H1 (cell line): ENCODE data around the gene SH3BGRL3. TPM values are rescaled to one million over a fixed set of nuclear protein-coding genes. Genes with fewer than 3 reads are reported as not detected.

Source experiments
- CTCF ChIA-PET: fragments of 300-600 bp; sonication (Branson Sonifier 250); formaldehyde crosslinking; loops from one replicate; lab custom pipeline; 2021; ENCODE audit not compliant: partially characterized antibody; lab: Charles Lee
- POLR2A ChIA-PET: fragments of 300-600 bp; sonication (Branson Sonifier 250); formaldehyde crosslinking; loops from one replicate; lab custom pipeline; 2021; ENCODE audit warnings: inconsistent platforms; ENCODE audit not compliant: partially characterized antibody; lab: Charles Lee
- DNase-seq, 2 experiments: peaks; one replicate each; pipeline versions ENCODE4 v3.0.0 to v3.0.0-alpha.2; 2010 to 2022; ENCODE audit warnings: low spot score in 2 of 2, low read depth in 1 of 2, mixed read lengths in 1 of 2
- FAIRE-seq: peaks from 2 replicates; lab custom pipeline; 2011; peaks lifted over from hg19 to GRCh38; lab: Jason Lieb, UNC
- H2AFZ ChIP-seq: 2 replicates; pipeline ENCODE4 v1.8.1; 2012; ENCODE audit warnings: low read length, inconsistent platforms
- H2AK5ac ChIP-seq: 2 replicates; pipeline ENCODE4 v1.6.1; 2013; ENCODE audit warnings: low read depth, low read length
- H2BK120ac ChIP-seq: replicated peaks from 2 replicates; pipeline ENCODE3; 2013; ENCODE audit warnings: low read depth, low read length, inconsistent platforms
- H2BK12ac ChIP-seq: 2 replicates; pipeline ENCODE4 v1.6.1; 2013; ENCODE audit warnings: low read depth, low read length
- H2BK15ac ChIP-seq: 2 replicates; pipeline ENCODE4 v1.6.1; 2013; ENCODE audit warnings: low read length
- H2BK20ac ChIP-seq: 2 replicates; pipeline ENCODE4 v1.6.1; 2013; ENCODE audit warnings: low read length
- H2BK5ac ChIP-seq: 2 replicates; pipeline ENCODE4 v1.6.1; 2013; ENCODE audit warnings: low read depth, low read length
- H3K14ac ChIP-seq: 2 replicates; pipeline ENCODE4 v1.6.1; 2013; ENCODE audit warnings: inconsistent platforms; ENCODE audit not compliant: insufficient read length
- H3K18ac ChIP-seq: 2 replicates; pipeline ENCODE4 v1.6.1; 2013; ENCODE audit warnings: low read length; ENCODE audit errors: extremely low read depth
- H3K23ac ChIP-seq: 2 replicates; pipeline ENCODE4 v1.6.1; 2013; ENCODE audit warnings: inconsistent platforms; ENCODE audit not compliant: insufficient read length
- H3K23me2 ChIP-seq: 2 replicates; pipeline ENCODE4 v1.6.1; 2013; ENCODE audit warnings: low read depth, low read length
- H3K27ac ChIP-seq: 2 replicates; pipeline ENCODE4 v1.6.1; 2011; ENCODE audit warnings: low read depth, low read length, inconsistent platforms
- H3K27me3 ChIP-seq, 4 experiments: replicated peaks in 1 of 4; 1 replicate in 1 of 4; 2 replicates in 3 of 4; pipeline versions ENCODE4 v1.6.1 to v1.8.1; 2011 to 2013; ENCODE audit warnings: low read length in 3 of 4, mild to moderate bottlenecking in 3 of 4, inconsistent platforms in 2 of 4, mixed read lengths in 2 of 4, moderate library complexity in 1 of 4; ENCODE audit not compliant: control insufficient read depth in 3 of 4, insufficient read depth in 3 of 4; ENCODE audit errors: extremely low read depth in 1 of 4
- H3K36me3 ChIP-seq, 4 experiments: 2 replicates each; pipeline versions ENCODE4 v1.6.1 to v1.8.1; 2011 to 2013; ENCODE audit warnings: mild to moderate bottlenecking in 4 of 4, low read length in 3 of 4, moderate library complexity in 2 of 4, control low read depth in 1 of 4, inconsistent platforms in 1 of 4; ENCODE audit not compliant: insufficient read depth in 4 of 4, control insufficient read depth in 2 of 4
- H3K4ac ChIP-seq: replicated peaks from 2 replicates; pipeline ENCODE3; 2013; ENCODE audit warnings: low read length, low read depth, mixed read lengths, inconsistent platforms; ENCODE audit not compliant: insufficient read length
- H3K4me1 ChIP-seq, 4 experiments: replicated peaks in 1 of 4; 1 replicate in 1 of 4; 2 replicates in 3 of 4; pipeline versions ENCODE4 v1.6.1 to v1.8.1; 2011 to 2013; ENCODE audit warnings: low read length in 3 of 4, inconsistent platforms in 2 of 4, mixed read lengths in 1 of 4; ENCODE audit not compliant: insufficient read depth in 4 of 4, control insufficient read depth in 3 of 4
- H3K4me2 ChIP-seq, 2 experiments: 2 replicates each; pipeline versions ENCODE4 v1.6.1 to v1.8.1; 2011 to 2013; ENCODE audit warnings: low read depth in 2 of 2, low read length in 2 of 2, control low read depth in 1 of 2, inconsistent platforms in 1 of 2, mild to moderate bottlenecking in 1 of 2; ENCODE audit not compliant: insufficient read depth in 1 of 2
- H3K4me3 ChIP-seq, 4 experiments: fragments of 200-600, 300-600 bp in 1 of 4; sonication (generic), shearing (Covaris generic), sonication (Bioruptor Twin) in 1 of 4; 2 replicates each; pipeline versions ENCODE4 v1.5.1 to v1.8.1; 2011 to 2016; ENCODE audit warnings: low read length in 4 of 4, low read depth in 3 of 4, control low read depth in 2 of 4, inconsistent platforms in 2 of 4, mild to moderate bottlenecking in 2 of 4, mixed read lengths in 1 of 4, moderate library complexity in 1 of 4; ENCODE audit not compliant: insufficient read depth in 2 of 4; ENCODE audit errors: extremely low read depth in 1 of 4
- H3K56ac ChIP-seq: replicated peaks from 2 replicates; pipeline ENCODE3; 2013; ENCODE audit warnings: low read depth, mild to moderate bottlenecking, mixed read lengths, low read length, inconsistent platforms; ENCODE audit not compliant: insufficient read length
- H3K79me1 ChIP-seq: 2 replicates; pipeline ENCODE4 v1.6.1; 2013; ENCODE audit warnings: low read depth, low read length, control low read depth
- H3K79me2 ChIP-seq, 2 experiments: 2 replicates each; pipeline versions ENCODE4 v1.6.1 to v1.8.1; 2012 to 2013; ENCODE audit warnings: low read length in 2 of 2, mild to moderate bottlenecking in 2 of 2, inconsistent platforms in 1 of 2; ENCODE audit not compliant: insufficient read depth in 2 of 2, control insufficient read depth in 1 of 2
- H3K9ac ChIP-seq, 4 experiments: replicated peaks in 1 of 4; 1 replicate in 1 of 4; 2 replicates in 3 of 4; pipeline versions ENCODE4 v1.6.1 to v1.8.1; 2011 to 2013; ENCODE audit warnings: low read depth in 3 of 4, low read length in 3 of 4, control low read depth in 2 of 4, mild to moderate bottlenecking in 2 of 4, moderate library complexity in 2 of 4, inconsistent platforms in 1 of 4; ENCODE audit errors: extremely low read depth in 1 of 4
- H3K9me3 ChIP-seq, 2 experiments: 2 replicates each; pipeline versions ENCODE4 v1.6.1 to v1.8.1; 2012 to 2013; ENCODE audit warnings: mild to moderate bottlenecking in 2 of 2, moderate library complexity in 2 of 2, control low read depth in 1 of 2, inconsistent platforms in 1 of 2, low read depth in 1 of 2, low read length in 1 of 2, mixed read lengths in 1 of 2; ENCODE audit not compliant: insufficient read depth in 2 of 2
- H4K20me1 ChIP-seq, 2 experiments: replicated peaks in 1 of 2; 2 replicates each; pipeline versions ENCODE3 to v1.8.1; 2011 to 2013; ENCODE audit warnings: inconsistent platforms in 2 of 2, low read length in 2 of 2, mild to moderate bottlenecking in 1 of 2; ENCODE audit not compliant: insufficient read depth in 2 of 2, control insufficient read depth in 1 of 2
- H4K5ac ChIP-seq: 2 replicates; pipeline ENCODE4 v1.6.1; 2013; ENCODE audit warnings: low read length, low read depth, mixed read lengths, inconsistent platforms; ENCODE audit not compliant: insufficient read length
- H4K8ac ChIP-seq: 2 replicates; pipeline ENCODE4 v1.8.0; 2013; ENCODE audit warnings: mild to moderate bottlenecking, moderate library complexity, low read length, inconsistent platforms; ENCODE audit not compliant: insufficient read depth; ENCODE audit errors: extremely low read depth
- H4K91ac ChIP-seq: replicated peaks from 2 replicates; pipeline ENCODE3; 2013; ENCODE audit warnings: low read length, mixed read lengths, inconsistent platforms; ENCODE audit not compliant: insufficient read length
- ATF2 ChIP-seq: IDR thresholded peaks from 2 replicates; pipeline ENCODE4 v1.6.1; 2012; ENCODE audit warnings: low read length, inconsistent platforms
- CBX8 ChIP-seq: fragments of 300-800, 300-1000 bp; sonication (generic); IDR thresholded peaks from 2 replicates; pipeline ENCODE4 v1.7.1; 2016; ENCODE audit warnings: low read depth, low read length, borderline replicate concordance
- EGR1 ChIP-seq: IDR thresholded peaks from 2 replicates; pipeline ENCODE4 v1.6.1; 2011; ENCODE audit warnings: low read depth, low read length, borderline replicate concordance
- EZH2 ChIP-seq: fragments of 200-600 bp; sonication (generic); IDR thresholded peaks from 2 replicates; pipeline ENCODE4 v1.7.1; 2012; ENCODE audit warnings: low read depth, mild to moderate bottlenecking, moderate library complexity, low read length, inconsistent platforms; ENCODE audit not compliant: severe bottlenecking
- KDM4A ChIP-seq: IDR thresholded peaks from one replicate; pipeline ENCODE4 v1.7.1; 2012; ENCODE audit warnings: low read depth, mild to moderate bottlenecking, moderate library complexity, low read length, inconsistent platforms; ENCODE audit not compliant: severe bottlenecking
- MAFK ChIP-seq: IDR thresholded peaks from 2 replicates; pipeline ENCODE4 v1.6.1; 2012; ENCODE audit warnings: low read depth, mild to moderate bottlenecking, improper control_type of control experiment, low read length
- NANOG ChIP-seq: IDR thresholded peaks from 2 replicates; pipeline ENCODE4 v1.6.1; 2011; ENCODE audit warnings: low read length, low read depth, mild to moderate bottlenecking, inconsistent platforms; ENCODE audit not compliant: insufficient read depth, poor library complexity, severe bottlenecking
- NRF1 ChIP-seq: IDR thresholded peaks from 2 replicates; pipeline ENCODE4 v1.6.1; 2011; ENCODE audit warnings: mild to moderate bottlenecking, low read depth, low read length, improper control_type of control experiment
- POLR2A ChIP-seq, 2 experiments: IDR thresholded peaks; 1 replicate in 1 of 2; 2 replicates in 1 of 2; pipeline ENCODE4 v1.6.1; 2011; ENCODE audit warnings: low read depth in 2 of 2, low read length in 2 of 2, mild to moderate bottlenecking in 2 of 2; ENCODE audit errors: control extremely low read depth in 1 of 2
- POLR2AphosphoS5 ChIP-seq: IDR thresholded peaks from 2 replicates; pipeline ENCODE4 v1.6.1; 2011; ENCODE audit warnings: low read depth, low read length
- RBBP5 ChIP-seq: IDR thresholded peaks from 2 replicates; pipeline ENCODE4 v1.7.1; 2012; ENCODE audit warnings: low read depth, mild to moderate bottlenecking, inconsistent platforms, low read length, moderate library complexity, borderline replicate concordance
- SP1 ChIP-seq: IDR thresholded peaks from 2 replicates; pipeline ENCODE4 v1.6.1; 2011; ENCODE audit warnings: low read depth, low read length
- YY1 ChIP-seq: IDR thresholded peaks from 2 replicates; pipeline ENCODE4 v1.6.1; 2011; ENCODE audit warnings: low read depth, mild to moderate bottlenecking, low read length
- WGBS, 2 experiments: shearing (Covaris generic) in 1 of 2; methylation state at CpG; one replicate each; pipeline versions ENCODE4 v1.1.6 to v1.1.7; 2013 to 2015; ENCODE audit warnings: low lambda C conversion rate in 2 of 2, mixed read lengths in 2 of 2, inconsistent platforms in 1 of 2, low coverage in 1 of 2, missing lambda C conversion rate in 1 of 2; ENCODE audit not compliant: insufficient replicate concordance in 2 of 2, insufficient coverage in 1 of 2, insufficient read length in 1 of 2; ENCODE audit errors: extremely low coverage in 1 of 2, missing lambda C conversion rate in 1 of 2; 5-methylcytosine and 5-hydroxymethylcytosine counted together
- polyA plus RNA-seq, 7 experiments: library from polyadenylated mRNA; depleted of rRNA in 3 of 7; stranded (reverse) in 5 of 7; unstranded in 2 of 7; fragments of >200 nt in 5 of 7; fragments of 200-250 nt in 2 of 7; gene quantifications; 1 replicate in 5 of 7; 2 replicates in 1 of 7; 4 replicates in 1 of 7; pipeline versions ENCODE4 v1.2.1 to v1.2.3, GENCODE V29; 2011 to 2013; ENCODE audit warnings: missing spikeins in 2 of 7, mixed read lengths in 2 of 7
- total RNA-seq: library from RNA; stranded (reverse); fragmentation: NEBNext Ultra II Directional; extraction: Animal tissue kit (Norgen Biotek cat#: 25700); gene quantifications from 2 replicates; pipeline ENCODE4 v1.2.1, GENCODE V29; 2021

Gene SH3BGRL3
- total and polyA plus RNA-seq, 2 of the 8 experiments (the other 6 are each of a cell fraction or from before 2014, with no cell fraction given): 77.8 to 107 TPM

- Histone ChIP-seq H2BK20ac (no peak overlapping the region), H3K36me3 (peaks cover 2 to 12% (median 10%) of the 10 kb centered on the region in 4 experiments; a peak in 6 of 8 replicates), H2AK5ac (no peak overlapping the region), H3K4ac (no peak overlapping the region), H3K23me2 (no peaks in the 10 kb centered on the region), H3K27me3 (no peaks in the 10 kb centered on the region), H3K79me1 (no peaks in the 10 kb centered on the region), H2BK12ac (no peak overlapping the region), H2BK5ac (no peak overlapping the region), H3K79me2 (no peaks in the 10 kb centered on the region), H3K18ac (no peak overlapping the region), H4K8ac (no peak overlapping the region), H2AFZ (no peak overlapping the region), H2BK15ac (no peak overlapping the region), H4K20me1 (peaks cover 0 to 2% of the 10 kb centered on the region in 2 experiments), H3K23ac (no peak overlapping the region), H3K4me2 (no peak overlapping the region), H2BK120ac (no peak overlapping the region), H4K5ac (no peak overlapping the region), H3K9ac (no peak overlapping the region), H3K14ac (no peak overlapping the region), H3K56ac (no peak overlapping the region), H3K9me3 (no peaks in the 10 kb centered on the region), H3K4me1 (peaks cover 0 to 1% (median 0%) of the 10 kb centered on the region in 4 experiments; a peak in 1 of 7 replicates), H3K4me3 (no peak overlapping the region), H3K27ac (no peak overlapping the region), H4K91ac (no peak overlapping the region)
- ChIA-PET POLR2A (interaction anchor here (0.7 to 1.7 kb wide), 4 partner anchors 8 to 66 kb away, joined by 3 to 5 read pairs (median 4); no protein-coding TSS in a partner anchor), CTCF (interaction anchor here (0.9 to 57.0 kb wide), 6 partner anchors 8 to 153 kb away, joined by 3 to 1530 read pairs (median 12); partner anchors contain the start of genes CD52, CNKSR1, SH3BGRL3 and UBXN11)
- WGBS, 2 experiments: 92% methylated on average over 5 of the region's 5 CpGs; no CpG with 5 or more reads in 1 of the 2 experiments
- no peak for DNase-seq
- no peak for FAIRE-seq
- TF ChIP-seq RBBP5 (no peak), SP1 (no peak), KDM4A (no peak), NRF1 (no peak), POLR2A (IDR thresholded peaks at IDR 0.05; ENCODE audit: control extremely low read depth in 1 of 2, low read depth in 2 of 2, low read length in 2 of 2) (no peak), EGR1 (no peak), NANOG (no peak), CBX8 (no peak), ATF2 (no peak), EZH2 (no peak), MAFK (no peak), YY1 (no peak), POLR2AphosphoS5 (no peak)
These were observed 50.4 kb downstream of the SH3BGRL3 start for GRCh38 chr1:26330276-26330675.
